K562 (cell line): Measurements from ENCODE around the gene SPATA2. TPM values are rescaled to one million over a fixed set of nuclear protein-coding genes. Genes with fewer than 3 reads are reported as not detected.

Experiments
- CBX3 ChIP-seq, 2 experiments: IDR thresholded peaks; 1 replicate in 1 of 2; 2 replicates in 1 of 2; pipeline ENCODE4 v1.6.1; 2012; ENCODE audit warnings: inconsistent platforms in 2 of 2, low read length in 2 of 2, borderline replicate concordance in 1 of 2, control low read depth in 1 of 2
- CHD1 ChIP-seq: fragments of 200-600 bp; sonication (generic); IDR thresholded peaks from one replicate; pipeline ENCODE4 v1.6.1; 2012; ENCODE audit warnings: mild to moderate bottlenecking, moderate library complexity, low read length, inconsistent platforms
- DACH1 ChIP-seq: fragments of 450-650 bp; IDR thresholded peaks from 2 replicates; pipeline ENCODE4 v1.6.1; 2018; ENCODE audit not compliant: partially characterized antibody
- ELK1 ChIP-seq: sonication (generic); formaldehyde crosslinking; IDR thresholded peaks from 2 replicates; pipeline ENCODE4 v1.8.1; 2022; ENCODE audit warnings: missing genetic modification reagents
- EP300 ChIP-seq: IDR thresholded peaks from 2 replicates; pipeline ENCODE4 v1.6.1; 2012; ENCODE audit warnings: low read length, improper control_type of control experiment
- GATAD2B ChIP-seq: fragments of 450-650 bp; IDR thresholded peaks from 2 replicates; pipeline ENCODE4 v1.6.1; 2017; ENCODE audit warnings: mild to moderate bottlenecking, borderline replicate concordance
- KDM2B ChIP-seq: fragments of 250-450 bp; sonication (Bioruptor Pico); IDR thresholded peaks from 2 replicates; pipeline ENCODE4 v1.8.0; 2021; ENCODE audit warnings: mild to moderate bottlenecking, moderate library complexity
- L3MBTL2 ChIP-seq: fragments of 450-650 bp; IDR thresholded peaks from 2 replicates; pipeline ENCODE4 v1.6.1; 2016; ENCODE audit warnings: mild to moderate bottlenecking, moderate library complexity
- NELFE ChIP-seq: IDR thresholded peaks from 2 replicates; pipeline ENCODE4 v1.6.1; 2011; ENCODE audit warnings: mild to moderate bottlenecking; ENCODE audit not compliant: insufficient read depth, insufficient read length
- NEUROD1 ChIP-seq: fragments of 150-350 bp; IDR thresholded peaks from 2 replicates; pipeline ENCODE4 v1.6.1; 2014; ENCODE audit warnings: borderline replicate concordance, low read length, low read depth; ENCODE audit not compliant: partially characterized antibody
- NFYB ChIP-seq: IDR thresholded peaks from 2 replicates; pipeline ENCODE4 v1.6.1; 2011; ENCODE audit warnings: mild to moderate bottlenecking, moderate library complexity; ENCODE audit not compliant: insufficient read length; ENCODE audit errors: extremely low read depth
- RCOR1 ChIP-seq, 2 experiments: IDR thresholded peaks; 2 replicates each; pipeline ENCODE4 v1.6.1; 2012; ENCODE audit warnings: low read depth in 2 of 2, low read length in 2 of 2, borderline replicate concordance in 1 of 2, improper control_type of control experiment in 1 of 2
- SLC30A9 ChIP-seq: fragments of 250-450 bp; sonication (Bioruptor Pico); IDR thresholded peaks from 2 replicates; pipeline ENCODE4 v1.8.0; 2022; ENCODE audit warnings: mild to moderate bottlenecking, moderate library complexity
- TAL1 ChIP-seq: fragments of 450-650 bp; IDR thresholded peaks from 2 replicates; pipeline ENCODE4 v1.6.1; 2016; ENCODE audit warnings: mild to moderate bottlenecking
- THRB ChIP-seq: fragments of 450-650 bp; formaldehyde crosslinking; conservative IDR thresholded peaks from 2 replicates; pipeline ENCODE4 v1.4.0; 2022; ENCODE audit warnings: mild to moderate bottlenecking, missing genetic modification characterization
- VEZF1 ChIP-seq: fragments of 200-800 bp; sonication (Bioruptor generic); IDR thresholded peaks from 2 replicates; pipeline ENCODE4 v1.6.1; 2017; ENCODE audit warnings: missing genetic modification characterization, missing compliant biosample characterization
- ZBTB1 ChIP-seq: sonication (generic); formaldehyde crosslinking; IDR thresholded peaks from 2 replicates; pipeline ENCODE4 v1.8.1; 2023; ENCODE audit warnings: missing genetic modification reagents, low read depth, mild to moderate bottlenecking, borderline replicate concordance
- ZNF592 ChIP-seq: fragments of 450-650 bp; IDR thresholded peaks from 2 replicates; pipeline ENCODE4 v1.6.1; 2017; ENCODE audit warnings: antibody characterized with exemption, mild to moderate bottlenecking
- ZZZ3 ChIP-seq: fragments of 450-650 bp; IDR thresholded peaks from 2 replicates; pipeline ENCODE4 v1.6.1; 2016; ENCODE audit warnings: antibody characterized with exemption, mild to moderate bottlenecking, moderate library complexity
- polyA plus RNA-seq, 8 experiments: library from polyadenylated mRNA; depleted of rRNA in 4 of 8; stranded (reverse) in 5 of 8; unstranded in 3 of 8; fragments of >200 nt; fragmentation: Nextera tagmentation in 2 of 8; fragmentation: Illumina TruSeq in 1 of 8; extraction: Ambion mirVana in 2 of 8; extraction: Trizol in 1 of 8; gene quantifications; 2 replicates each; pipeline versions ENCODE4 v1.2.1 to v1.2.3, GENCODE V29; 2011 to 2014; ENCODE audit warnings: inconsistent platforms in 1 of 8, missing spikeins in 1 of 8
- total RNA-seq, 7 experiments: library from RNA; depleted of rRNA in 6 of 7; stranded (reverse); fragments of >200 nt in 6 of 7; fragmentation: Illumina TruSeq in 2 of 7; extraction: Trizol in 2 of 7; gene quantifications; 2 replicates each; pipeline versions ENCODE4 v1.2.1 to v1.2.3, GENCODE V29; 2011 to 2021; ENCODE audit warnings: low replicate concordance in 1 of 7

Gene SPATA2
- total and polyA plus RNA-seq, 9 of the 15 experiments (the other 6 are each of a cell fraction or from before 2014, with no cell fraction given), result 0.46 to 8.2 (median 2.7) TPM

- peak in 1 of 2 experiments; percentile 29; a peak in 1 of 3 replicates for TF ChIP-seq CBX3 (IDR thresholded peaks at IDR 0.05; ENCODE audit: borderline replicate concordance in 1 of 2, low read length in 2 of 2)
- no peak for TF ChIP-seq NFYB
- no peak for TF ChIP-seq KDM2B (CRISPR knock-in tag)
- TF ChIP-seq ZNF592, result peak; percentile 61
- no peak for TF ChIP-seq NELFE
- no peak for TF ChIP-seq DACH1
- TF ChIP-seq SLC30A9, result no peak
- TF ChIP-seq ZZZ3, result no peak
- TF ChIP-seq NEUROD1, result no peak
- no peak for TF ChIP-seq ZBTB1 (CRISPR knock-in tag)
- 0 out of 4 replicates have a peak, but pooled peaks of 1 of the 2 experiments have one; percentile 7 for TF ChIP-seq RCOR1 (IDR thresholded peaks at IDR 0.05; ENCODE audit: borderline replicate concordance in 1 of 2, low read depth in 2 of 2, low read length in 2 of 2)
- TF ChIP-seq ELK1 (CRISPR knock-in tag), result no peak
- 0 out of 2 replicates have a peak, but pooled peaks have one; percentile 13 for TF ChIP-seq L3MBTL2
- TF ChIP-seq CHD1, result no peak
- TF ChIP-seq GATAD2B, result no peak
- TF ChIP-seq VEZF1, result no peak
- no peak for TF ChIP-seq THRB (CRISPR knock-in tag)
- TF ChIP-seq EP300, result no peak
- no peak for TF ChIP-seq TAL1
Observed at GRCh38 chr20:49925901-49926454, 10.6 kb upstream of the SPATA2 start (continued).
